KMS-11 (cell line): ENCODE data around the gene GRIA1.
"Not testable (repeated sequence)": the region's sequence is repeated elsewhere in the genome, so short reads cannot be mapped to it uniquely, and the experiment has no call there.

Source experiments
- H2AFZ ChIP-seq: fragments of 200-600 bp; sonication (generic); 2 replicates; pipeline ENCODE4 v1.6.1; 2016; ENCODE audit warnings: antibody characterized with exemption, mixed run types, low read depth
- H3K27ac ChIP-seq: fragments of 200-600 bp; sonication (generic); 2 replicates; pipeline ENCODE4 v1.6.1; 2016; ENCODE audit warnings: mild to moderate bottlenecking, mixed run types
- H3K27me3 ChIP-seq: fragments of 200-600 bp; sonication (generic); 2 replicates; pipeline ENCODE4 v1.6.1; 2017; ENCODE audit warnings: mild to moderate bottlenecking, low read depth, mixed run types, moderate library complexity; ENCODE audit not compliant: insufficient read depth
- H3K36me3 ChIP-seq: fragments of 200-600 bp; sonication (generic); 2 replicates; pipeline ENCODE4 v1.6.1; 2017; ENCODE audit warnings: mild to moderate bottlenecking, mixed run types; ENCODE audit not compliant: insufficient read depth
- H3K4me1 ChIP-seq: fragments of 200-600 bp; sonication (generic); 2 replicates; pipeline ENCODE4 v1.6.1; 2016; ENCODE audit warnings: mild to moderate bottlenecking, low read depth, mixed run types; ENCODE audit not compliant: poor library complexity, severe bottlenecking
- H3K4me2 ChIP-seq: fragments of 200-600 bp; sonication (generic); 2 replicates; pipeline ENCODE4 v1.7.0; 2016; ENCODE audit warnings: mild to moderate bottlenecking, mixed run types
- H3K4me3 ChIP-seq: fragments of 200-600 bp; sonication (generic); IDR thresholded peaks from 2 replicates; pipeline ENCODE4 v1.6.1; 2017; ENCODE audit warnings: low read depth, low read length, mixed read lengths; ENCODE audit not compliant: insufficient read depth
- H3K79me2 ChIP-seq: fragments of 200-600 bp; sonication (generic); 2 replicates; pipeline ENCODE4 v1.6.1; 2016; ENCODE audit warnings: low read depth, mixed run types; ENCODE audit not compliant: insufficient read depth
- H3K9ac ChIP-seq: fragments of 200-600 bp; sonication (generic); 2 replicates; pipeline ENCODE4 v1.6.1; 2016; ENCODE audit warnings: mild to moderate bottlenecking, mixed run types
- H4K20me1 ChIP-seq: fragments of 200-600 bp; sonication (generic); 2 replicates; pipeline ENCODE4 v1.6.1; 2016; ENCODE audit warnings: mild to moderate bottlenecking, mixed run types; ENCODE audit not compliant: insufficient read depth
- TF ChIP-seq, protein P1 (sequence below): fragments of 200-600 bp; sonication (generic); conservative IDR thresholded peaks from 2 replicates; pipeline ENCODE4 v1.6.1; 2017; ENCODE audit warnings: low read depth, mild to moderate bottlenecking, antibody characterized with exemption, low read length, moderate library complexity, mixed read lengths

Gene GRIA1

GRCh38 chr5:153829510-153830065, 339.1 kb downstream of the GRIA1 start:
- no peaks in the 10 kb centered on the region for H3K27me3 ChIP-seq
- H3K4me3 ChIP-seq = no peak overlapping the region
- H3K27ac ChIP-seq = no peak overlapping the region
- TF ChIP-seq, protein P1, sequence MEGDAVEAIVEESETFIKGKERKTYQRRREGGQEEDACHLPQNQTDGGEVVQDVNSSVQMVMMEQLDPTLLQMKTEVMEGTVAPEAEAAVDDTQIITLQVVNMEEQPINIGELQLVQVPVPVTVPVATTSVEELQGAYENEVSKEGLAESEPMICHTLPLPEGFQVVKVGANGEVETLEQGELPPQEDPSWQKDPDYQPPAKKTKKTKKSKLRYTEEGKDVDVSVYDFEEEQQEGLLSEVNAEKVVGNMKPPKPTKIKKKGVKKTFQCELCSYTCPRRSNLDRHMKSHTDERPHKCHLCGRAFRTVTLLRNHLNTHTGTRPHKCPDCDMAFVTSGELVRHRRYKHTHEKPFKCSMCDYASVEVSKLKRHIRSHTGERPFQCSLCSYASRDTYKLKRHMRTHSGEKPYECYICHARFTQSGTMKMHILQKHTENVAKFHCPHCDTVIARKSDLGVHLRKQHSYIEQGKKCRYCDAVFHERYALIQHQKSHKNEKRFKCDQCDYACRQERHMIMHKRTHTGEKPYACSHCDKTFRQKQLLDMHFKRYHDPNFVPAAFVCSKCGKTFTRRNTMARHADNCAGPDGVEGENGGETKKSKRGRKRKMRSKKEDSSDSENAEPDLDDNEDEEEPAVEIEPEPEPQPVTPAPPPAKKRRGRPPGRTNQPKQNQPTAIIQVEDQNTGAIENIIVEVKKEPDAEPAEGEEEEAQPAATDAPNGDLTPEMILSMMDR = no peak
- no peaks in the 10 kb centered on the region for H3K79me2 ChIP-seq
- H3K4me2 ChIP-seq = no peak overlapping the region
- H3K9ac ChIP-seq = no peak overlapping the region
- H3K36me3 ChIP-seq = no peaks in the 10 kb centered on the region
- H4K20me1 ChIP-seq = no peaks in the 10 kb centered on the region
- H2AFZ ChIP-seq = no peak overlapping the region
- H3K4me1 ChIP-seq = no peaks in the 10 kb centered on the region

- no peak overlapping the region for H3K9ac ChIP-seq
- TF ChIP-seq, protein P1 = no peak
- no peaks in the 10 kb centered on the region for H3K27me3 ChIP-seq
- no peak overlapping the region for H3K4me2 ChIP-seq
- H4K20me1 ChIP-seq = no peaks in the 10 kb centered on the region
- no peak overlapping the region for H2AFZ ChIP-seq
- no peaks in the 10 kb centered on the region for H3K79me2 ChIP-seq
- no peak overlapping the region for H3K27ac ChIP-seq
- no peaks in the 10 kb centered on the region for H3K36me3 ChIP-seq
- no peak overlapping the region for H3K4me3 ChIP-seq
- H3K4me1 ChIP-seq = no peaks in the 10 kb centered on the region
Observed at GRCh38 chr5:153831973-153832372, 341.5 kb downstream of the GRIA1 start.

DNA sequence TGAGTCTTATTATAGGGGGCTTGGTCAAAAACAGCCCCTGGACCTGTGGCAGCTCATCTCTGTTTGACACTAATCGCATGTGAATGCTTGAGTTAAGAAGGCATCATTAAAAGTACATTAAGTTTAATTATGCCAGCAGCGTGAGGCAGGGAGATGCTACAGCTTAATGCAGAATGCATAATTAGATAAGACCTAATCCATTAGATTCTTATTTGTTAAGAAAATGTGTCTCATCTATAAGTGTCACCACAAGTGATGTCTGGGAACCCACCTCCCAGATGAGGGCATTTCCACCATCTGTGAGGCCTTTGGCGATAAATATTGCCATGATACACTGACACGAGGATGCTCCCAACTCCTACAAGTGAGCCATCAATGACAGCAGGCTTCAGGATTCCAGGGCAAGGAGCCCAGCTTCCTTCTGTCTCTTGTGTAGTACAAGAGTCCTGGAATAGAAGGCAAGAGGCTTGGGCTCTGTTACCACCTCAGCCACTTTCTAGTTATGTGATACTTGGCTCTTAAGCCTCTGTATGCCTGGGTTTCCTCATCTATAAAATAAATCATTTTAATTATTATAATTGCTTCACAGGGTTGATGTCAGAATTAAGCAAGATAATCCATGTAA, 345.5 kb downstream of the GRIA1 start:
- no peak overlapping the region for H3K27ac ChIP-seq
- TF ChIP-seq, protein P1 = no peak
- no peak overlapping the region for H3K9ac ChIP-seq
- H3K36me3 ChIP-seq = no peaks in the 10 kb centered on the region
- no peaks in the 10 kb centered on the region for H4K20me1 ChIP-seq
- H3K4me1 ChIP-seq = no peaks in the 10 kb centered on the region
- no peaks in the 10 kb centered on the region for H3K27me3 ChIP-seq
- no peak overlapping the region for H3K4me3 ChIP-seq
- H3K4me2 ChIP-seq = no peak overlapping the region
- no peaks in the 10 kb centered on the region for H3K79me2 ChIP-seq
- no peak overlapping the region for H2AFZ ChIP-seq

DNA sequence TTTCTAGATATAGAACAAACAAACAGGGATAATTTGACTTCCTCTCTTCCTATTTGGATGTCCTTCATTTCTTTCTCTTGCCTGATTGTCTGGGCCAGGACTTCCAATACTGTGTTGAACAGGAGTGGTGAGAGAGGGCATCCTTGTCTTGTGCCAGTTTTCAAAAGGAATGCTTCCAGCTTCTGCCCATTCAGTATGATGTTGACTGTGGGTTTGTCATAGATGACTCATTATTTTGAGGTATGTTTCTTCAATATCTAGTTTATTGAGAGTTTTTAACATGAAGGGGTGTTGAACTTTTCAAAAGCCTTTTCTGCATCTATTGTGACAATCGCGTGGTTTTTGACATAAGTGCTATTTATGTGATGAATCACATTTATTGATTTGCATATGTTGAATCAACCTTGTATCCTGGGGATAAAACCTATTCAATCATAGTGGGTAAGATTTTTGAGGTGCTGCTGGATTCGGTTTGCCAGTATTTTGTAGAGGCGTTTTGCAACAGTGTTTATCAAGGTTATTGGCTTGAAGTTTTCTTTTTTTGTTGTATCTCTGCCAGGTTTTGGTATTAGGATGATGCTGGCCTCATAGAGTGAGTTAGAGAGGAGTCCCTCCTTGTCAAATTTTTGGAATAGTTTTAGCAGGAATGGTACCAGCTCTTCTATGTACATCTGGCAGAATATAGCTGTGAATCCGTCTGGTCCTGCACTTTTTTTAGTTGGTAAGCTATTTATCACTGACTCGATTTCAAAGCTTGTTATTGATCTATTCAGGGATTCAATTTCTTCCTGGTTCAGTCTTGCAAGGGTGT, 359.0 kb downstream of the GRIA1 start:
- H3K4me3 ChIP-seq, H2AFZ ChIP-seq, H4K20me1 ChIP-seq, H3K9ac ChIP-seq, H3K4me1 ChIP-seq, H3K36me3 ChIP-seq, H3K79me2 ChIP-seq, H3K27ac ChIP-seq, H3K27me3 ChIP-seq, H3K4me2 ChIP-seq: not testable (repeated sequence)
